Urothelium cell line (cell line): ENCODE measurements around the gene OPCML.
A peak's percentile ranks its signal among the peaks of the same experiment; 100 is the strongest.

Experiments used
- DNase-seq: peaks from one replicate; pipeline ENCODE4 v3.0.0; 2011; ENCODE audit warnings: low spot score, mixed read lengths
- FAIRE-seq: peaks from 2 replicates; lab custom pipeline; 2011; peaks lifted over from hg19 to GRCh38; lab: Jason Lieb, UNC

Gene OPCML

DNA sequence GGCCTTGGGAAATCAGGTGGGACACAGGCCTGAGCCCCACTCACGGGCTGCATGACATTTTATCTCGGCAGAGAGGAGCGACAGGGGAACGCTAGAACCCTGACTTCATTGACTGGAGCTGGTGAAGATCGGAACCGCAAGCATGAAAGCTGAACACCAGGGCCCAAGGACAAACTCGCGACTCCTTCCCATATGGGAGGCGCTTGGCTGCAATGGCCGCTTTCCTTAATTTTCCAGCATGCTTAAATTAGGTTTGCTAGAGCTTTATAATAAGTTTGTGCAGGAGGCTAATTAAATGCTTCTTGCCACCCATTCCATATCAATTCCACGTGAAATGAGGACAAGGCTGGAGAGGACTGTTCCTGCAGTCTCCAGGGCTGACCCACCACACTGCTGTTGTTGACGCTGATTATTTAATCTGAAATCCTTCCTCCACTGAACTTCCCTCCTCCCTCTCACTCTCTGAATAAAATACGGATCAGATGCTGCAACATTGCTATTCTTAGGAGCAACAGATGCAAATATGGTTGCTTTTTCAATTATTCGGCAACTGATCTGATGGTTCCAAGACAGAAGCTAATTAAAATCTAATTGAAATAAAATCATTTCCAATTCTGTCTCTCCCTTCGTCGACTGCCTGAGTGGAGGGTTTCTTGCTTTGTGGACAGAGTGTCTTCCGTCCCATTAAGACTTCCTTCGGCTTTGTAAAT lies 692.9 kb downstream of the OPCML start:
- no peak for FAIRE-seq

DNA sequence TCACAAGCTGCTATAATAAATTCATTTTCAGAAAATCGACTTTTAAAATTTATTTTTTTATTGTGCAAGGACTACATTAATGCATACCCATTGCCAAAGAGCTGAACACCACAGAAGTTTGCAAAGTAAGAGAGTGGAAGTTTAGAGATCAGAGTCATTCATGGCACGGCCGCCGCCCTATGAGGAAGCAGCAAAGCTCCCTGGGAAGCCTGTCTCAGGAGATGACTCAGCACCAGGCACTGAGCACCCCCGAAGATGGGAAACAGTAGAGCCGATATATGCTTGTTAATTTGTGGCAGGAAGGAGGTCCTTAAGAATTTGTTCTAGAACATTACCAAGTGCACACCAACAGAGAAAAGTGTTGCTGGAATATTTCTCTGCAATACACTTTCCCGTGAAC lies 693.7 kb downstream of the OPCML start:
- DNase-seq, result peak; percentile 11
- no peak for FAIRE-seq

More for the DNA sequence above, 692.9 kb downstream of the OPCML start:
- DNase-seq, result no peak

DNA sequence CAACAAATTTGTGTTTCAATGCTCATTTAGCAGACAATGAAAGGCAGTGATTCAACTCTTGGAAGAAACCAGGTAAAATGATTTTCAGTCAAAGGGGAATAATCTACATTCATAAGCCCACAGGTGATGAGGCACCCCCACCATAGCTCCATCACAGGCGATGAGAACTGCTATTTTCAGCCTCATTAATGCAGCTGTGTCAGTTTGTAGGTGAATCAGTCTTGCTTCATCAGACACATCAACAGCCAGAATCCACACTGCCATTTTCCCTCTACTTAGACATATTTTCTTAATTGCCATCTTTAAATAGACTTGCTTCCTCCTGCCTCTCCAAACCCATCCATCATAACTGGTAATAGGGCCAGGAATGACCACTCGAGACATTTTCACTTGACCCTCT lies 701.0 kb downstream of the OPCML start:
- no peak for FAIRE-seq
- no peak for DNase-seq

DNA sequence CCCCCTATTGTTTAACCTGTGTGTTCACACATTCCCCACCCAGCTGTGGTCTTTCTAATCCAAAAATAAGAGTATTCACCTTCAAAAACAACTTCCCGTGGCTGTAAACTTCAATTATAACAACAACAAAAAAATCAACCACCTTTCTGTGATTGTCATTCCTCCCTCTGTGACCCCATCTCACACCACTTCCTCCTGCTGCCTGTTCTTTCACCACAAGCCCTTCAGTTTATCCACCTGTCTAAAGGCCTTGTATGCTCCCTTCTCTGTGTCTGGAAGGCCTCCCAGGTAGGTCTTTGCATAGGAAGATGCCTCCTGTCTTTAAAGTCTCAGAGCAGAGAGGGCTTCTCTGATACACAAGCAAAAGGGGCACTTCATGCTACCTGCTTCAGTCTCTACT lies 707.7 kb downstream of the OPCML start:
- FAIRE-seq (no peak), DNase-seq (no peak)

DNA sequence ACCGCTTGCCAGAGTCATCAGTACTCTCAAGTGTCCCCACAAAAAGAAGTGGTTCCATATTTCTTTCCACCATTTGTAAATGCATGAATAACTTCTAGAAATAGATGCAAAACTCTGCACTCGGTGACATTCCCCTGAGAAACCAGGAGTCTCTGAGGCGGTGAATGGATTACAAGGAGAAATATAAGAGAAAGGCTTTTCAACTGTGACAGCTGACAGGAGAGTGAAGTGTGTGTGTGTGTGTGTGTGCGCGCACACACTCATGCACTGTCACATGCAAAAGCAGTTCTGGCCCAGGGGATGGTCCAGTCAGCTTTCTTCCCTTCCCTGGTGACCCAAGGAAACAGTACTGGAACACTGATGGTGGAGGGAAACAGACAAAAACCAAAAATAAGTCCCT lies 710.0 kb downstream of the OPCML start:
- FAIRE-seq (no peak), DNase-seq (no peak)

DNA sequence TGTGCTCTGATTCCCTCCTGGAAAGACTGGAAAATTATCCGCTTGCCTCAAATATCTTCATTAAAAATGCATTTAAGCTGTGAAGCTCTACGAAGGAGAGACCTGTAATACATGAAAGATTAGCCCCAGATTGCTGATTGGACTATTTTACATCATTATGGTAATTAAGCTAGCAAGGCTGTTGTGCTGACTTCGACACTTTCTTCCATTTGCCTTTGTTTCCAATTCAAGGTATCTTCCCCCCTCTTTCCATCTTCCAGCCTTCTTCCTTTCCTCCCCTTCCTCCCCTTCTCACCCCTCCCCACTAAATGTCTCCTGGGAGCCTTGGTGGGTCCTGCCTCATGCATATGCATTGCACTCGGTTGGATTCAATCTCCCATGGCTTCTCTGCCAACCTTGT lies 710.8 kb downstream of the OPCML start:
- DNase-seq (no peak), FAIRE-seq (no peak)

DNA sequence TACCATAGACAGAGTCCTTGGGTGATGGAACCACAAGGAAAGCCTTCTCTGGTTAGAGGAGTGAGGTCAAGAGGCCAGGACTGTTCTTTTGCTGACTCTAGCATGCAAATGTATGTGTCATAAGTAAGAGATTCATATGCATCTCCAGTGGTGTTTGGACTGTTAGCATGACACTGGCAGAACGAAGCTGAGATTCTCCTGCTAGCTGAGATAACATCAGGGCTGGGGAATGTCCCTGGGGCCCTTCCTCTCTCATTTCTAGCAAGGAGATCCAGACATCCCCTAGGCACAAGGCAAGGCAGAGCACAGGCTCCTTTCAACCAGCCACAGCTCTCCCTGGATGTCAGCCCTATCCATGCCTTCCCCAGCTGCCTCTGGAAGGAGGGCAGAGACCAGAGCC lies 711.3 kb downstream of the OPCML start:
- DNase-seq (no peak), FAIRE-seq (no peak)

DNA sequence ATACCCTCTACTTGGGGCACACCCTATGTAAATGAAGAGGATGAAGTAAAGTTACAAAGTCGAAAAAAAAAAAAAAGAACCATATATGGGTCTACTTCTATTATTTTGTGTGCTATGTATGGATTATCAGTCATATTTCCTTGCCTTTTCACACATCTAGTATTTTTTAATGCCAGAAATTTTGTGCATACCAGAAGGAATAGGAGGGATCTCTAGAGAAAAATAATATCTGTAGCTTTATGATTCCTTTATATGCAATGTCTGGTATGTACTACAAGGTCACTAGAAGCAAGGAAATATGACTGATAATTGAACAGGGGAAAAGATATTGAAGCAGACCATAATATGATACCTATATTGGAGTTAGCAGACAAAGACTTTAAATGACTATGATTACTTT lies 713.4 kb downstream of the OPCML start:
- DNase-seq, result no peak

DNA sequence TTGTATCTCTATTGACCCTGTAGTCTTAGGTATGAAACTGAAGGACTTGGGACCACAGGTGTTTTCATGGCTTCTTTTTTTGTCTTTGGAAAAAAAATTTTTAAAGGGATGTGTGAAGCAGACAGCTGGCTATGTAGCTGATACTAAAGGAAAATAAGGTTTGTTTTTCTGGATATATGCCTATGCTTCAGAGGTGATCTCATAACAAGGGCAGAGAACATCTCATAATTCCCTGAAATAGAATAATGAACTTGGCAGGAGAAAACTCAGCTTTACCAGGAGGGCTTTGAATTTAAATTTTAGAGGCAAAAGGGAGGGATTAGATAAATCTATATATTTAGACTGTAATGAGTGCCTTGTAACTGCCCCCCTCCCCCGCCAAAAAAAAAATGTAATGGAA lies 714.9 kb downstream of the OPCML start:
- DNase-seq (no peak), FAIRE-seq (no peak)

More for the DNA sequence above, 713.4 kb downstream of the OPCML start:
- FAIRE-seq, result no peak

DNA sequence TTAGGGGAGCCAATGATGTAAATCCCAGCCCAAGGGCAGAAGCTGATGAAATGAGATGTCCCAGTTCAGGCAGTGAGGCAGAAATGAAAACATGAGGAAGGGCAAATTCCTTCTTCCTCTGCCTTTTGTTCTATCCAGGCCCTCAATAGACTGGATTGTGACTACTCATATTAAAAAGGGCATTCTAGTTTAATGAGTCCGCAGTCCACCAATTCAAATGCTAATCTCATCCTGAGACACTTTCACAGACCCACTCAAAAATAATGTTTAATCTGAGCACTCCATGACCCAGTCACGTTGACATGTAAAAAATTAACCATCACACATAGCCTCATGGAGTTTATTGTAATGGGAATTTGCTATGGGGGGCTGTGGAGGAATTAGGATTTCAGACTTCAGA lies 717.9 kb downstream of the OPCML start:
- DNase-seq (no peak), FAIRE-seq (no peak)

DNA sequence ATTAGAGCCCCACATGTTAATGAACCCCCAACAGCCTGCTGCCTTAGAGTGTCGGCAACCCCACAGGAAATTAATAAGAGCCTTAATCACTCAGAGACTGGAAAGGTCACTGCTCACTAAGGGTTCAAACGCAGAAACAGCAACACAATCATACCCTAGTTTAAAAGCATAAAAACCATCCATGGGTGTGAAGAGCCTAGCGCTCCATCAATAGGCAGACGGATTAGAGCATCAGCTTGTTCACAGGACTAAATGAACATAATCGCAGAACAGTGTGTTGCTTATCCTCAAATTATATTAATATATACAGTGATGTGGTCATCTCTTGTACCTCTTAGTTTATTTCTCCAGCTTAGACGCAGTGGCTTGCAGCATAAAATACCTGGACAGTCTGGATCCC lies 720.7 kb downstream of the OPCML start:
- no peak for FAIRE-seq

DNA sequence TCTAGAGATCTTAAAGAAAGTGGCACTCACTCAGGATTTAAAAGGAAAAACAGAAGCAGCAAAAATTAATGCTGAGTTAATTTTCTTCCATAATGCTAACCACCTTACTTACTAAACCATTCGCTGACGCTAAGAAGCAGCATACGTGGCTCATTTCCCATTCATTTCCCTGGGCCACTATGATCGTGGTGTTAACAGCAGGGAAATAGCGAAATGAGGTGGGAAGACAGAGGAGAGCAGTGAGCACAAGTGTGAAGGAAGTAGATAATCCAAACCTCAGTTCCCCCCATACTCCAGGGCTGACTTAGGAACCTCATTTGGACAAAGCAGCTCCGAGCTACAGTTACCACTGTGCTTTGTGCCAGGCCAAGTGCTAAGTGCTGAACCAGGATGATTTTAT lies 723.2 kb downstream of the OPCML start:
- DNase-seq, result no peak
- no peak for FAIRE-seq

More for the DNA sequence above, 720.7 kb downstream of the OPCML start:
- DNase-seq, result no peak

DNA sequence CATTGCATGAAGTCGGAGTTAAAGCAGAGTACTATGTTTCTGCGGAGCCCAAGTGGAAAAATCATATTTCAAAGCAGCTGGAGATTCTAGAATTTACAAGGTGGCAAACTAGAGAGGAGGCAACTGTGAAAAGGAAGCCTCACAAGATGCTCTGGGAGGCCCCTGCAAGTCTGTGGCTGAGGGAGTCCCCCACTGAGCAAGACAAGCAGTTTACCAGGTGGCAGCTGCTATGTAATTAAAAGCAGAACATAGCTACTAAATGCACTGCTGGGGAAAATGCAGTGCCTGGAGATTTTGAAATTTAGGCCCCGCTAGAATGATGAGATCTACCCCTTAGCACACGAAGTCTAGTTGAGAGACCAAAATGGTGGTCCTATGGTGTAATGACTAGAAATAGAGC lies 728.0 kb downstream of the OPCML start:
- no peak for DNase-seq
- no peak for FAIRE-seq

DNA sequence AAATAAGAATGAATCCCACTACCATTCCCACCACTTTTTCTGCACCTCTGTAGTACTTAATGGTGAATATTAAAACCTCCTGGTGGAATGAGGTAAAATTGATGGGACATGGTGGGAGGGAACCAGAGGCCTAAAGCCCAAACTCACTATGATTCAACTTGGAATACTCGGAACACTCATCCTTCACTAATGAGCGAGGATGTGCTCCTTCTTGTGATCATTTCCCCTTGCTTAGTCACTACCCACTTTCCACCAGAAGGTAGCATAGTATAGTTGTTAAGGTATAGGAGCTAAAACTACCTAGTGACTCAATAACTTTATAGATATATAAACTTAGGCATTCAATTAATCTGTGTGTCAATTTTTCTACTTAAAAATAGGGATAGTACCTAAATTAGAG lies 728.9 kb downstream of the OPCML start:
- FAIRE-seq (no peak), DNase-seq (no peak)

DNA sequence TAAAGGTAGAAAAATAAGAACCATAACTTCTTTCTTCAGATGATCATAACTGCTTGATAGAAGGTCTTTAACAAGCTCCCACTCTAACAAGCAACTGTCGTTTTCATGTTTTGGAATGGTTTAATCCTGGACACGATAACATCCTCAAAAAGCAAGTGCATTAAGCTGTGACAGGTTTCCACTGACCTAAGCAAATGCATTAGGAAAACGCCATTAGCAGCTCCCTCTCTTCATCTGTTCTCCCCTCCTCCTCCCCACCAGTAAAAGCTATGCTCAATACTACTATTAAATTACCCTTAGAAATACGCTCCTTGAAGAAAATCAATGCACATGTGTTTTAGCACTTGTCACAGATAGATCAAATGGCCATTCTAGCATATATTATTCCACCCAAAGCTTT lies 729.4 kb downstream of the OPCML start:
- DNase-seq (no peak), FAIRE-seq (no peak)

DNA sequence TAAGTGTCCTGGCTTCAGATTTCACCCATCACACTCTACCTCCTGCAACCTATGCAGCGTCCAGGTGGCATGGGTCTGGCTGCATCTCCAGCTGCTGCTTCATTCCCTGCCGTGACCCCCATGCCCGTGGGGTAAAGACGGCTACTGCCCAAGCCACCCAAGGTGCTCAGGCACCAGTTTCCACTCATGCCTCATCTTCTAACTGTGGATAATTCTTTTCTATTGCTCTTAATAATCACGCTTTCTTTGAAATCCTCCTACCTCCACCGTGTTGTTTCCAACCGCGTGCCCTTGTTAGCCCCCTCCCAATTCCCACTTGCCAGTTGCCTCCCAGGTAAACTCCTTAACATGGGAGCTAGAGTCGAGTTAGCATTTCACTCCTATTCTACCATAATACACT lies 738.5 kb downstream of the OPCML start:
- FAIRE-seq, result no peak

DNA sequence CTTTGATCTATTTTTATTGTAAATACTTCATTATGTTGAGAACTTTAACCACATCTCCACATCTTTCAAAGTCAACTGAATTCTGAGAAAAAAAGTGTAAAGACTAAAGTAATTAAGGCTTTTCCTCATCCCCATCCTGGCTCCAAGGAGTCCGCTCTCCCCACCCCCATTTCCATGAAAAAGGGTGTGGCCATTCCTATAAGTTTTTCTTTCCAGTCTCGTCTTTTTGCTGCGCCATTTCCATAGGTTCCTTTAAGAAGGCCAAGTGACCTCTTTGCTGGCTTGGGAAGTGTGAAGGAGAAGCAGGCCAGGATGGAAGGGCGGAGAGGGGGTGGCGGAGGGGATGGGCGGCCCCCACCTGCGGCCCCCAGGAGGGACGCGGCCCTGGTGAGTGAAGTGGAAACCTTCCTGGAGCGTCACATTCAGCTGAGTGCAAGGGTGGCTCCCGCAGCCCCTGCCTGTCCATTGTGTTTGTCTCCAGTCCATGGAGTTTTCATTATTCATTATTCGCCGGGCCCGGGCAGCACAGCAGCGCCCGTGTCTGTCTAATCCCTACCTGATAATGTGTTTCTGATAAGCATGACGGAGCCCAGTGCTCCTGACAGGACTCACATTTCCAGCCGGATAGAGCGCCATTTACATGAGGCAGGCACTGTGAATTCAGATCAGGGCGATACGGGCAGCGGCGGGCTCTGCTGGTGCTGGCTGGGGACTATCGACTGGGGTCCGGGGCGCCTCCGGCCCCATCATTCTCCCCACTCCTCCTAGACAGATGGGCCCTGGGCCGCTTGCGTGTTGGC lies 739.8 kb downstream of the OPCML start:
- FAIRE-seq (no peak), DNase-seq (no peak)

More for the DNA sequence above, 738.5 kb downstream of the OPCML start:
- no peak for DNase-seq

DNA sequence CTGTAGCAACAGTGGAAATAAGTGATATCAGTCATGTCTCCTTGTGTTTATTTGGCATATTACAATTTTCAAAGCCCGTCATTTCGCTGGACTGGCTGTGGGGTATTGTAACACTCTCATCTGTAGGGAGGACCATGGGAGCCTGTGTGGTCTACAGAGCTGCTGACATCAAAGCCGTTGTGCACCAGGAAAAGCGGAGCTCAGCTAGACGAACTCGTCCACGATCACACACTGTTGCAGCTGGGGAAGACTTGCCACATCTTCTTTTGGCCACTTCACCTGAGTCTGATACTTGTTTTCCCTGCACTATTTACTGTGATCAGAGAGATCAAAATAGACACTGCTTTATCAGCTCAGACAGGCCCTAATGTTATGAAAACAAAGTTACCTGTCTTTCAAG lies 741.3 kb downstream of the OPCML start:
- no peak for DNase-seq
- FAIRE-seq, result no peak

DNA sequence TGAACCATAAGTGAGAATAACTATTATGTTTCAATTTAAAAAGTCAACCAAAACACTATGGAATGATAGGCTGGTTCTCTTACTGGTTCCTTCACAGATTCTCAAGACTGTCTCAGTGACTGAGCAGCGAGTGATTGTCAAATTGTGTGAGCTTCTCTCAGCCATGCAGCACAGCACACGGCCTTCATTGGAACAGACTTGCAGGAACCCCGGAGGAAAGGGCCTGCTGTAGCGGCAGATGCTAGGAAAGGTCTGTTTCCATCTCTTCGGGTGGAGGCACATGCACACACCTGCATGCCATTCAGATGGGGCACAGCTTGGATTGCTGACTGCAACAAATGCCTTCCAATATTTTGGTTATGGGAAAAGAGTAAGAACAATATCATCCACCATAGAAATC lies 741.8 kb downstream of the OPCML start:
- DNase-seq (no peak), FAIRE-seq (no peak)

DNA sequence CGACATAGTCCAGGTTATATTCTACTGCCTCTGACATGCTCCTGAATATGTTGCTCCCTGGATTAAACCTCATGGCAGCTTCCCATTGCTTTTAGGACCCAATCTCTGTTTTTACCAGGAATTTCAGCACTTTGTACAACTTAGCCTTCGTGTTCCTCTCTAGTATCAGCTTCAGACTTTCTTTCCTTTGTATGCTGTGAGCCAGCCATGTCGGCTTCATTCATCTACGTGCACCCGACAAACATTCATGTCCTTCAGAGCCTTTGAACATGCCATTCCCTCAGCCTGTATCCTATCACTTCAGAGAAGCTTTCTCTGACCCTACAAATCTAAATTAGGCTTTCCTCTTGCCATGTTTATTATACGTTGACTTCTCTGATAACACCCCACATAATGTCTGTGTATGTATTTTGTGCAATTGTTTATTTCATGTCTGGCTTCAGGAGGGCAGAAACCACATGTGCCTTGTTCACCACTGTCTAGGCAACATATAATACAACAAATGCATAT lies 743.4 kb downstream of the OPCML start:
- DNase-seq (no peak), FAIRE-seq (no peak)

DNA sequence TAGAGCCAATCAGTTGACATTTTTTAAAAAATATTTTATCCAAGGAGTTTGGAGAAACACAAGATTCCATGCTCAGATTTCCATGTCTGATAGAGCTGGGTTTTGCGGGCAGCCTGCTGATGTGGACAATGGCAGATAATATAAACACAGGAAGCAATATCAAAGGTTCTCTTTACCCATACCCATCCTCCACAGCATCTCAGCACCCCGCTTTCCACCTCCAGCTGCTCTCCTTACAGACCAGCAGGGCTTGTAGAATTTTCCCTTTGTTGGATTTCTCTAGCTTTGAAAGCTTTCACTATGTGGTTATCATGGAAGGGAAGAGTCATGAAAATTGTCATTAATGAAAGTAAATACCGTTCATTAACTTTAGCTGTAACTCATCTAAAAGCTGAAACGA lies 746.4 kb downstream of the OPCML start:
- DNase-seq (no peak), FAIRE-seq (no peak)

DNA sequence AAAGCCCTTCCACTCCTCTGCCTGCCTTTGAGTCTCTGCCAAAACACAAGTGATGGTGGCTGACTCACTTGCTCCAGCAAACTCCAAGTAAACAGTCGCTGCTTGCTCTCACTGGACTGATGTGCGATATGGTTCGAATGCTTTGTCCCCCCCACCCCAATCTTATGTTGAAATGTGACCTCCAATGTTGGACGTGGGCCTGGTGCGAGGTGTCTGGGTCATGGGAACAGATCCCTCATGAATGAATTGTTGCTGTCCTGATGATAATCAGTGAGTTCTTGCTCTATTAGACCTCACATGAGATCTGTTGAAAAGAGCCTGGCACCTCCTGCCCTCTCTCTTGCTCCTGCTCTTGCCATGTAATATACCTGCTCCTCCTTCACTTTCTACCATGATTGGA lies 747.9 kb downstream of the OPCML start:
- FAIRE-seq (no peak), DNase-seq (peak; percentile 26)
